NCI-H524 treated with DMSO at 0.1 percent for 48 hours (cell line): ENCODE data around the gene CCDC127.
"Not testable (repeated sequence)": the region's sequence is repeated elsewhere in the genome, so short reads cannot be mapped to it uniquely, and the experiment has no call there.

Experiments
- DNase-seq: peaks from one replicate; lab custom pipeline; 2025; lab: John Stamatoyannopoulos, UW

CCDC127 gene

DNA sequence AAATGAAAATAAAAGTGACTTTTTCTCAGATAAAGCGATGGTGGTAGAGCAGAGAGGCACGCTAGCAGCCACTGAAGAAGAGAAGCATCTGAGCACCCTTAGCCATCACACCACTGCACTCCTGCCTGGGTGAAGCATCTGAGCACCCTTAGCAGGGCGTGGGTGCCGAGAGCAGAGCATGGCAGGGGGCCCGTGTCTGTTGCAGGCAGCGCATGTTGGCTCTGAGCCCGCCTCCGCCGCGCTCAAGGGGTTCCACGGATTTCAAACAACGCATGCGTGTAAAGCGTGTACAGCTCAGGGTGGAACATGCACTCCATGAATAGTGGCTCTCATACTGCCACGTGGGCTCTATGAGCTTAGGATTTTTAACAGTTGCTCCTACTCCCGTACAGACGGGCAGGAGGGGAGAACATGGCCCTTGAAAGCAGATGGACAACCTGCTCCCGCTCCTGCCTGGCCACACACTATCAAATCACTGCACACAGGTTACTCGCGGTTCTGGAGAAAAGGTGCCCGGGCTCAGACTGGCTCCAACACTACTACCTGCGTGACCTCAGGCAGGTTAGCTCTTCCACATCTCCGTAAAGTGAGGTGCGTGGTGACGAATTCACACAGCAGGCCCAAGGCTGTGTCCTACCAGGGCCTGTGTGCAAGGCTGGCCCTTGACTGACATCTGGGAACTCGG, 14.6 kb downstream of the CCDC127 start:
- DNase-seq: no peak

DNA sequence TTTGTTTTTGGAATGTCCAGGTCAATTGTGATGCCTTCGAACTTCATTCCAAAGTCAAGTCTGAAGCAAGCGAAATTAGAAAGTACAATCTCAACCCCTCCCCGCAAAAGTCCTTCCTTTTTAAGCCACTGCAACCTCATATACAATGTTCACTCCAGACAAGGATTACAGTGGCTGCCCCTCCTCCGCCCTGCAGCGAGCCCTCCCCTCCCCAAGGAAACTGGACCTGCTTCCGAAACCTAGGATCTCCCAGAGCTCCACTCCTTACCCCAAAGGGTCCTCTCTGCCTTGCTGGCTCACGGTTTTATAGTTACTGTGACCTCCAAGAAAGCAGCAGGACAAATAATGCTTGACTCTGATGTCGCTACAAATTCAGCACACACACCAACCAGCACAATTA, 16.3 kb downstream of the CCDC127 start:
- DNase-seq: no peak

DNA sequence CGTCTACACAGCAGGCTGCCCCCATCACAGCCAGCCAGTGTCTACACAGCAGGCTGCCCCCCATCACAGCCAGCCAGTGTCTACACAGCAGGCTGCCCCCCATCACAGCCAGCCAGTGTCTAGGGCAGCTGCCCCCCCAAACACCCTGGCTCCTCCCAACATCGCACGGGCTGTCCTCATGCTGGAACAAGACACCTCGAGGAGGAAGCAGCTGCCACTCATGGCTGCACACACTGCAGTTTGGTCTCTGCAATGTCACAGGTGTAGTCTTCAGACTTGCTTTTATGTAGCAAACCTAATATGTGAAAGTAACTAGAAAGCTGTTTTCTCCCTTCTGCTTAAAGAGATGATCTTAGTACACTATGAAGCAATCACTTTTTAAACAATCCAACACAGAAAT, 17.0 kb downstream of the CCDC127 start:
- DNase-seq: no peak

DNA sequence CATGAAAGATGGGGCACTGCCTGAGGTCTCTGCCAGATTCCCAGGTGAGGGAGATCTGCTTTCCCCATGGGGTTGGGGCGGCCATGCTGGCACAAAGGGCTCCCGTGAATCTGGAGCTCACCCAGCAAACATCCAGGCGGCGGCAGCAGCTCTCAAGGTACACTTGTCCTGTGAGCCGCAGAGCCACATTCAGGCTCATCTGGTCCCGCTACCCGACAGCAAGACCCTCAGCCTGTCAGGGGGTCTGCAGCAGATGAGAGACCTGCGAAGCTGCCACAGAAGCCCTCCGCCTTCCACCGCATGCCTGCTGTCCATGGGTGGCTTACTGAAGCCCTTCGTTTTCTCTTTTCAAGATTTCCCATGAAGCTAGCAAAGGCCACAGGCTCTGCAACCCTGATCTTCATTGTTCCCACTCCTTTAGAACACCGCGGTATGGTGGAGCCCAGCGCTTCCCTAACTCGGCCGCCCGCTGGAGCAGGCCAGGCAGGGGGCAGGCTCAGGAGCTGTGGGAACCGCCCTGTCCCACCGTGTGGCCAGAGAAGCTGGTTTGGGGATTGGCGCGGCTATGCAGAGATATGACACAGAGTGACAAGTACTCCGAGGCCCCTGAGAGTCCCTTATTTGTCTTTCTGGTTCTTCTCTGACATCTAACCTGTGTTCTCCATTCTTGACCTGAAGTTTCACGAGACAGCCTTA, 17.9 kb downstream of the CCDC127 start:
- DNase-seq: no peak

DNA sequence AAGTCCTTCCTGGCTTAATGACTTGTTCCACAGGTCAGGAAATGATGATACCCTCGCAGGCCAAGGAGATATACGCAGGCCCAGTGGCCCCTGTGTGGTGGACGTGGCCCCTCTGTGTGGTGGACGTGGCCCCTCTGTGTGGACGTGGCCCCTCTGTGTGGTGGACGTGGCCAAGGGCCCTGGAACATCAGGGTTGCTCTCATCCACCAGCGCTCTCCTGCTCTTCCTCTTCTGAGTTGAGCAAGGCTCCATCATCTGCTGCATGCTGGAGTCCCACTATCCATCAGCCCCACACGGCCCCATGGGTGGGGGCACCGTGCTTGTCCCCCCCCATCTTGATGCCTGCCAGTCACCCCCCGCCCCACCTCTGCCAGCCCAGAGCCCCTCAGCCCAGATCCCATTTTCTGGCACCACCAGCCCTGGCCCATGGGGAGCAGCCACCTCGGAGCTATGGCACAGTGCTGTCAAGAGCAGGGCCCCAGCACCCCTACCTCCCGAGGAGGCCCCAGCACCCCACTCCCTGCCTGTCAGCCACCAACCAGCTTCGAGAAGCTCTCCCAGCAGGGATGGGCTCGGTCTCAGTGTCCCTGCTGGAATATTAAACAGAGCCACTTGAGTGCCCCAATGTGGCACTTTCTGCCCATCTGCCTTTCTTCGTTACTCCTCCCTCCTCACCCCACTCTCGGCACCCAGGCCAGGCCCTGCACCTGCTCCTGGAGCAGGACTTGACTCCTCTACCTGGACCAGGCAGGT, 18.6 kb downstream of the CCDC127 start:
- DNase-seq: no peak

DNA sequence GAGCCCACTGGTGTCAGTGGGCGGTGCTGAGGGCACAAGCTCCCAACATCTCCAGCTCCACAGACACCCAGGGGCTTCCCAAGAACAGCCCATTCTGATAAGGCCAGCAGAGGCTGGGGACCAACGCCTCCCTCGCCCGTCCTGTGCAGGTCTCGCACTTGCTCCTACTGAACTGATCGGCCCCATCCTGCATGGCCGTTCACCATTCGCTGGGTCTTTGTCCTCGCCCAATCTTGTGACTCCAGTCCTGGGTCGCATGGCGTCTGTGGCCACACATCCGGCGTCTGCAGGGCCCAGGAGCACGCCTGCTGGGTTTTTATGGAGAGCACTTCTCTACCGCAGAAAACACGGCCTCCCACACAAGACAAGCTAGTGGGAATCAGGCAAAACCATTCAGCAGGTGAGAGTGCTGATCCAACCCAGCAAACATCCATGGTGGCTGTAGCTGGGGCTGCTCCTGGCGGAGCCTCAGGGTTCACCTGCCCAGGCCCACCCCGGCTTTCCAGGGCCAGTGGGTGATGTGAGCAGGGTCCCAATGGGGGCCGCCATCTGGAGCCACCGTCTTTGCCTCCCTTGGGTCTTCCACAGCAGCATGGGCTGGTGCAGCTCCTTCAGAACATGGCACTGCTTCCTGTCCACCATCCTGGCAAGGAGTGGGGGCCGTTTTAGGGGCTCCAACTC, 19.3 kb downstream of the CCDC127 start:
- no peak for DNase-seq

DNA sequence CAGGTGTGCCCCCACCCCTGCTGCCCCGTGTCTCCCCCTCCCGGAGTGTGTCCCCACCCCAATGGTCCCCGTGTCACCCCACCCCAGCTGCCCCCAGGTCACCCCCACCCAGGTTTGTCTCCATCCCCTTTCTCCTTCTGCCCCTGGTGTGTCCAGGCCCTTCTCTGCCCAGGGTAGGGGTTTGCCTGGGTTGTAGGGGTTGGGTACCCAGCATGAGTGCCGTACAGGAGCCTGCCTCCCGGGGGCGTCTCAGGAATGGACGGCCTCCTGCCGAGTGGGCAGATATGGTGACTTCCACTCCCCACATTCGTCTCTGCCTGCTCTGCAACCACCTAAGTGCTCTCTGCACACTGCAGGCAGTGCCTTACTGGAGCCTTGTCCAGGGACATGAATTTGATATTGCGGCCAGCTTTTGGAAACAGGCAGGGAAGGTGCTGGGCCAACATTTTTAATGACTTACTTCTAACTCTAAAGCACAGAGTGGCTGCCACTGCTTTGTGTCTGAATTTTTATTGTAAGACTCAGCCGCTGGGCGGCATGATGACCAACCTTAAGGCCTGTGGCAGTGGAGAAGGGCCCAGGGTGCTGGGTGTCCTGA, 20.0 kb downstream of the CCDC127 start:
- no peak for DNase-seq

DNA sequence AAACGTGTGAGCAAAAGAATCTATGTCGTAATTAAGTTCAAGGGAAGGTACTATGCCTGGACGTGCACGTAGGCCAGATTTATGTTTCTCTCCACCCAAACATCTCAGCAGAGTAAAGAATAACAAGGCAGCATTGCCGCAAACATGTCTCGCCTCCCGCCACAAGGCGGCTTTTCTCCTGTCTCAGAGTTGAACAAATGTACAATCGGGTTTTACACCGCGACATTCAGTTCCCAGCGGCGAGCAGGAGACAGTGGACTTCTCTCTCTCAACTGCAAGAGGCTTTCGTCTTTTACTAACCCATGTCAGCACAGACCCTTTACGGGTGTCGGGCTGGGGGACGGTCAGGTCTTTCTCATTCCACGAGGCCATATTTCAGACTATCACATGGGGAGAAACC, 20.9 kb downstream of the CCDC127 start:
- not testable (repeated sequence) for DNase-seq

DNA sequence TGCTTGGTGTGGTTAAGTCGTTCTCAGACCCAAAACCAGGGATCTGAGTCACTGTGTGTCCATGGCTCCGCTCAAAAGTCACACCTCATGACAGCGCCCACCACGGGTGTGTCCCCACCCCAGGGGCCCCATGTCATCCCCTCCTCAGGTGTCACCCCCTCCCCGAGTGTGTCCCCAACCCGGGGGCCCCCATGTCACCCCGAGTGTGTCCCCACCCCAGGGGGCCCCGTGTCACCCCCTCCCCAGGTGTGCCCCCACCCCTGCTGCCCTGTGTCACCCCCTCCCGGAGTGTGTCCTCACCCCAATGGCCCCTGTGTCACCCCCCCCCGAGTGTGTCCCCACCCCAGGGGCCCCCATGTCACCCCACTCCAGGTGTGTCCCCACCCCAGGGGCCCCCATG, 21.6 kb downstream of the CCDC127 start:
- no peak for DNase-seq

DNA sequence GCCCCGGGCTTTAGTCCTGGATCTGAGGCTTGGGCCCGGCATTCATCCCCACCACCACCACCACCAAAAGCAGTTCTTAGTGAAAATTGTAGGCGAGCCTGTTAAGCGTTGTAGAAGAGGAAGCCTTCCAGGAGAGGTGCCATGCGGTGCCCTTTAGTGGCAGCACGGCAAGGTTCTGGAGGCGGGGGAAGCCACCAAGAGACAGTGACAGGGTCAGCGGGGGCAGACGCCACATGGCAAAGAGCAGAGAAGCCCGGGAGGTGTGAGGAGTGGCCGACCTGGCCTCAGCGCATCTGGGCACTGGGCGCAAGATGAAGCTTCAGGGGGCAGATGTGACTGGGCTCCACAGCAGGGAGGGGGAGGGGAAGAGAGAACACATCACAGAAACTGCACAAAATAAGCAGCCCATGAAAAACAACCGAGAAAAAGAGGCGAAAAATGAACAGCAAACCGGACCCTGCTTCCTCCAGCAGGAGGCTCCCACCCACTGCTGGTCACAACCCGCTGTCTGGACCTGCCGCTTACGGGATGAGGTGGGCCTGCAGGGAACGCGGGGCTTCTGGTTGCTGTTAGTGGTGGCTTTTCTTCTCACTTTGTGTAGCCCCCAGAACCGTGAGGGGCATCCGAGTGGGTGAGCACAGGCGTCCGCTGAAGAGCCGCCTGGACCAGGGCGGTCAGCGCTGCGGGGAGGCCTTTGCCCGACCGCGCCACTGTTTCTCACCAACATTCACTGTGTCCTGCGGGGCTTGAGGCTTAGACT, 22.4 kb downstream of the CCDC127 start:
- no peak for DNase-seq

DNA sequence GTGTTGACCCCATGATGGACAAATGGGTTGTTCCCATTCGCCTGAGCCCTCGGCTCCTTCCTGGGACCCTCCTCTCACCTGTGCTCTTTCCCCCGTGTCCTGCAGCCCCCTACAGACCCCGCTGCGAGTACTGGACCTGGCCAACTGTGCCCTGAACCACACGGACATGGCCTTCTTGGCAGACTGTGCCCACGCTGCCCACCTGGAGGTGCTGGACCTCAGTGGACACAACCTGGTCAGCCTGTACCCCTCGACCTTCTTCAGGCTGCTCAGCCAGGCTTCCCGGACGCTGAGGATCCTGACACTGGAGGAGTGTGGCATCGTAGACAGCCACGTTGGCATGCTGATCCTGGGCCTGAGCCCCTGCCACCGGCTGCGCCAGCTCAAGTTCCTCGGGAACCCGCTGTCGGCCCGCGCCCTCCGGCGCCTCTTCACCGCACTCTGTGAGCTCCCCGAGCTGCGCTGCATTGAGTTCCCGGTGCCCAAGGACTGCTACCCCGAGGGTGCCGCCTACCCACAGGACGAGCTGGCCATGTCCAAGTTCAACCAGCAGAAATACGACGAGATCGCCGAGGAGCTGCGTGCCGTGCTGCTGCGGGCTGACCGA, 23.2 kb downstream of the CCDC127 start:
- DNase-seq: no peak

DNA sequence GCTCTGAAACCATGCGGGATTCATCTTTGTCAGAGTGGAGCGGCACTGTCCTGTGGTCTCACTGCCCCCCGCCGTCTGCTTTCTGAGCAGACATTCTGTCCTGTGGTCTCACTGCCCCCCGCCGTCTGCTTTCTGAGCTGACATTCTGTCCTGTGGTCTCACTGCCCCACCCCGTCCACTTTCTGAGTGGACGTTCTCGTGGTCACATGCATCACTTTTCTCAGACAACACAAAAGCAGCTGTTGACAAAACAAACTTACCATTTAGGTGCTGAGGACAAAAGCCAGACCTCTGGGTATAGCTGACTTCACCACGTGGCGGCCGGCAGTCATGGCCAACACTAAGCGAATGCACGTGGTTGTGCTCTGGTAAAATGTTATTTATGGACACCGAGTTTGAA, 23.9 kb downstream of the CCDC127 start:
- no peak for DNase-seq

DNA sequence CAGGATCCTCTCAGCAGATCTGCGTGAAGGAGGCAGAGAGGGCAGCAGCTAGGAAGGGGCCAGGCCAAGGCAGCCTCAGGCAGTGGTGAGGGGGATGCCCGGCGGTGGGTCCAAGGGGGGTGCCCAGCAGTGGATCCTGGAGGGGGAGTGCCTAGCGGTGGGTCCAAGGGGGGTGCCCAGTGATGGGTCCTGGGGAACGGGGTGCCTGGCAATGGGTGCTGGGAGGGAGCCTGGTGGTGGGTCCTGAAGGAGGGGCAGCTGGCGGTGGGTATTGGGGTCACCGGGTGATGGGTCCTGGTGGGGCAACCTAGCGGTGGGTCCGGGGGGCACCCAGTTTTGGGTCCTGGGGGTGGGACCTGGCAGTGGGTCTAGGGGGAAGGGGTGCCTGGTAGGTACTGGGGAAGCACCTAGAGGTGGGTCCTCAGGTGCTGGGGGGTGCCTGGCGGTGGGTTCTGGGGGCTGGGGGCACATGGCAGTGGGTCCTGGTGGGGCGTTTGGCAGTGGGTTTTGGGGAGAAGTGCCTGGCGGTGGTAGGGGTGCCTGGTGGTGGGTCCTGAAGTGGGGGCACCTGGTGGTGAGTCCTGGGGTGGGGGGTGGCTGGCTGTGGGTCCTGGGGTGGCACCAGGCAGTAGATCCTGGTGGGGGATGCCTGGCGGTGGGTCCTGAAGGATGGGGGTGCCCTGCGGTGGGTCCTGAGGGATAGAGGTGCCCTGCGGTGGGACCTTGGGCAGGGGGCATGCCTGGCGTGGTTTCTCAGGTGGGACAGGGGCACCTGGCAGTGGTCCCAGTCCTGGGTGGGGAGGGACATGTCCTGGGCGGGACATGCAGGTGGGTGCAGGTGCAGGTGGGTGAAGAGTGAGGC, 24.8 kb downstream of the CCDC127 start:
- no peak for DNase-seq

DNA sequence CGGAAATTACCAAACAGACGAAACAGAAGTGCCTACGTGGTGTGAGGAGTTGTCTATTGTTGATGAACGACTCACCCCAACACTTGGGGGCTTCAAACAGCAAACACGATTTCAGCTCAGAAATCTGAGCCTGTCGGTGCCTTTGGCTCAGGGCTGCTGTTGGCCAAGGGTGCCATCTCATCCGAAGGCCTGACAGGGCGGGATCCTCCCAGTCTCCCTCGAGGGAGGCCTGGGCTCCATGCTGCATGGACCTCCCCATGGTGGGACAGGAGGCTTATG, 25.3 kb downstream of the CCDC127 start:
- DNase-seq: no peak

DNA sequence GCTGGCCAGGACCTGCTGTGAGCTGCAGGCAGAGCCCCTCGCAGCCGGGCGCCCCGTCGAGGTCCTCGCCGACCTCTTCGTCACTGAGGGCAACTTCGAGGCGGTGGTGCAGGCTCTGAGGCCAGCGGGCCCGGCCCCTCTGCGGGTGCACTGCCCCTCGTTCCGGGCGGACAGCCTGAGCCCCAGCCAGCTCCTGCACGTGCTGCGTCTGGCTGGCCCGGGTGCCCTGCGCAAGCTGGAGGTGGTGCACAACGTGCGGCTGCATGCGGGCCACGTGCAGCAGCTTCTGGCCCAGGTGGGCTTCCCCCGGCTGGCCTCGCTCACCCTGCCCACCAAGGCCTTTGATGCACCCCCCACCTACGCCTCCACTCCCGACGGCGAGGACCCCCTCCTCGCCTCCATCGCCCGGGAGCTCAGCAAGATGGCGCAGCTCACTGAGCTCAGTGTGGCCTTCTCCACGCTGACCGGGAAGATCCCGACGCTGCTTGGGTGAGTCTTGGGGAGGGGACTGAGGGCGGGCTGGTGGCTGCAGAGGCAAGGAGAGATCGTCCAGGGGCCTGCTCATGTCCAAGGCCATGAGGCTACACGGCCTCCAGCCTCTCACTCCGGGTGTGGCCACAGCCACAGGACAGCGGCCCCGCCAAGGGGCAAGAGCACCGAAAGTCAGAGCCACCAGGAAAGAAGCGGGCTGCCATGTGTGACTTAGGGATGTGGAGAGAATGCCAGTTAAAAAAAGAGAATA, 25.8 kb downstream of the CCDC127 start:
- no peak for DNase-seq

DNA sequence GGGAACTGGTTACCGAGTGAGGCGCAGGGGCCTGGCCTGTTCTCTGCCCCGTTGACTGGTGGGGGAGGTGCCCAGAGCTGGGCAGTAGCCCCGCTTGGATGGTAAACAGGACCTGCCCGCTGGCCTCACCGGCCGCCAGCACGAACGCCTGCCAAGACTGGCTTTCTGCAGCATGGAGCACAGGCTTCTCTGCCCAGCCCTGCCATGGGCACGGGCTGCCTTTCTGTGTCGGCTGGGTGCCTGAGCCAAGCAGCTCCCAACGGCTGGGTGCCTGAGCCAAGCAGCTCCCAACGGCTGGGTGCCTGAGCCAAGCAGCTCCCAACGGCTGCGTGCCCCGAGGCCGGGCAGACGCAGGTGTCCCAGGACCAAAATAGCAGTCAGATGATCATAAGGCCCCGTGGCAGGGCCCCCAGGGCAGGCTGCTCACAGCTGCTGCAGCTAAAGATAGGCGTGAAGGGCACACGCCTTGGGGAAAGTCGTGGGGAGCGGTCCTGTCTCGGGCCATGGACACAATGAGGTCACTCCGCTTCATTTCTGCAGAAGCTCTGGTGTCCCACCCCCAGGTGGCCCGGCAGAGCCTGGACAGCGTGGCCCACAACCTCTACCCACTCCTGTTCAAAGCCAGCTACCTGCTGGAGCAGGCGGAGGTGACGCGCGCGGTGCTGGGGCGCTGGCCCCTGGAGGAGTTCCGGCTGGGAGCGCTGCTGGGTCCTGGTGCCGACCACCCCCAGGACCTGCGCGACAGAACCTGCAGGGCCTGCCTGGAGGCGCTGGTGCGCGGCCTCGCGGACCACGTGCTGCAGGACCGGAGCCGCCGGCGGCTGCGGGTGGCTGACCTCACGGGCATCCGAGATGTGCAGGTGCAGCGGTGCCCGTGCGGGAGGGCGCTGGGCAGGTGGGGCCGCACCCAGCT, 26.7 kb downstream of the CCDC127 start, which contains the start of gene LRRC14B:
LRRC14B (plus strand) TSS at position 460 of the 913 bp plus-strand sequence; CDS start at position 504, 44 bp downstream.
- DNase-seq: no peak

DNA sequence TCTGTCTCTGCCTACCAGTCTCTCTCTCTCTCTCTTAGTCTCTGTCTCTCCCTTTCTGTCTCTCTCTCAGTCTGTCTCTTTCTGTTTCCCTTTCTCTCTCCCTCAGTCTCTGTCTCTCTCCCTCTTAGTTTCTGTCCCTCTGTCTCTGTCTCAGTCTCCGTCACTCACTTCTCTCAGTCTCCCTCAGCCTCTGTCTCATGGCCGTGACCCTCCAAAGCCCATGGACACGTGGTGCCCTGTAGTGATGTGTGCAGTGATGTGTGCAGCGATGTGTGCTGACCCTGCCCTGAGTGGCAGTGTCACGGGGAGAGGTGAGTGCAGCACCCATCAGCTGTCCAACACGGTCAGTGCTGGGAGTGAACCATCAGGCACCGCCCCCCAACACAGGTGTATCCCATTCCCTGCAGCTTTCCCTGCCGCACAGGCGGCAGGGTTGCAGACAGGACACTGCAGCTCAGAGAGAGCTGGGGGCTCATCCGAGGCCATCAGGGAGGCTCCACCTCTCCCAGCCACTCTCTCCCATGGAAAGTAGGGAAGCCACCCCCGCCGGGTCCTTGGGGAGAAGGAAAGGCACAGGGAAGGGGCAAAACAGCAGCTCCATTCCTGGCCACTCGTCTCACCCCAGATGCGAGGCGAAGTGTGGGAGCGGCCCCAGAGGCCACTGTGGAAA, 27.5 kb downstream of the CCDC127 start:
- DNase-seq: no peak

DNA sequence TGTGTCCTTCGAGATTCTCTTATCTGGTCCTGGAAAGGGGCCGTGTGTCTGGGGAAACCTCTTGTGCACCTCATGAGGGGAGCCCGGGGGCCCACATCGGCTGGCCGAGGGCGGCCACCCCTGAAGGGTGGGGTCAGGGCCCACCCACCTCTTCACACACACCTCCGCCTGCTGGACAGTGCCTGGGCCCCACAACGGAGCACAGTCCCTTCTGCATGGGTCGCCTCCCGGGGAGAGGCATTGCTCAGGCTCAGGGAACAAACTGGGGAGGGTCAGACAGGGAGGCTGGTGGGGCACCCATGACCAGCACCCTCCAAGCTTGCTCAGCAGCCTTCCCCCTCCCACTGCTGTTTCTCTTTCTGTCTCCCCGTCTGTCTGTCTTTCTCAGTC, 28.0 kb downstream of the CCDC127 start:
- no peak for DNase-seq
